ENCODE data around the gene CSGALNACT2. TPM values are rescaled to one million over a fixed set of nuclear protein-coding genes. Genes with fewer than 3 reads are reported as not detected.

Gene CSGALNACT2
- total RNA-seq, 2 experiments from 2014 or later: 19.3 to 19.5 TPM

DNA sequence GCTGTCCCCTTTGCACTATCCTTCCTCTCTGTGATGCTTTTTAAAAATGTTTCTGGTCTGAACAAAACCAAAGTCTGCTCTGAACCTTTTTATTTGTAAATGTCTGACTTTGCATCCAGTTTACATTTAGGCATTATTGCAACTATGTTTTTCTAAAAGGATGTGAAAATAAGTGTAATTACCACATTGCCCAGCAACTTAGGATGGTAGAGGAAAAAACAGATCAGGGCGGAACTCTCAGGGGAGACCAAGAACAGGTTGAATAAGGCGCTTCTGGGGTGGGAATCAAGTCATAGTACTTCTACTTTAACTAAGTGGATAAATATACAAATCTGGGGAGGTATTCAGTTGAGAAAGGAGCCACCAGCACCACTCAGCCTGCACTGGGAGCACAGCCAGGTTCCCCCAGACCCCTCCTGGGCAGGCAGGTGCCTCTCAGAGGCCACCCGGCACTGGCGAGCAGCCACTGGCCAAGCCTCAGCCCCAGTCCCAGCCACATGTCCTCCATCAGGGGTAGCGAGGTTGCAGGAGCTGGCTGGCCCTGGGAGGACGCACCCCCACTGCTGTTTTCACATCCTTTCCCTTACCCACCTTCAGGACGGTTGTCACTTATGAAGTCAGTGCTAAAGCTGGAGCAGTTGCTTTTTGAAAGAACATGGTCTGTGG is 11.4 kb upstream of the CSGALNACT2 start:
- Mint-ChIP-seq H3K4me1 (peaks cover 26% of the 10 kb centered on the region), H3K36me3 (ENCODE audit: low read depth) (no peaks in the 10 kb centered on the region), H3K4me3 (no peak overlapping the region), H3K27me3 (no peaks in the 10 kb centered on the region), H3K27ac (peak overlapping the region; percentile 5), H3K9me3 (ENCODE audit: low read depth) (no peaks in the 10 kb centered on the region)
- no peak for DNase-seq
- CTCF ChIA-PET: no interaction called here
- POLR2A ChIA-PET: no interaction called here
- intact Hi-C loops (cut with DNase I, micrococcal nuclease): loop anchor here in 1 of 2 experiments (10.0 kb wide), 1 partner anchor 688 kb away; no protein-coding TSS in a partner anchor
- no peak for ATAC-seq

DNA sequence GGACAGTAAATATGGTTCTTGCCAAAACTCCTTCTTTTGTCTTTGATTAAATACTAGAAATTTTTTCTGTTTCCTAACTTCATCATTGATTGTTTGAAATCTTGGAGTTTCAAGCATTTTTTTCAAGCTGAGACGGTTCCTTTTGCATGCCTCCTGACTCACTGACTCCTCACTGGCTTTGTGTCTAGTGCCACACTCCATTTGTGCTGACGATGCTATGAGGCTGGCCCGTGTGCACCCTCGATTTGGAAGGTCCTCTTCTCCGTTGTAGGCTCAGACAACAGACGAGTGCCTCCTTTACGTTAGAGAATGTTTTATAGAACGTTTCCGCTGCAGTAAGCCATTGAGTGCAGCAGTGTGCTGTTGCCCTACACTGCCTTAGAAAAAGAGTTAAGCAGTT is 10.8 kb upstream of the CSGALNACT2 start:
- Mint-ChIP-seq H3K4me3 (no peak overlapping the region), H3K36me3 (ENCODE audit: low read depth) (no peaks in the 10 kb centered on the region), H3K27ac (no peak overlapping the region), H3K4me1 (peaks cover 25% of the 10 kb centered on the region), H3K27me3 (no peaks in the 10 kb centered on the region), H3K9me3 (ENCODE audit: low read depth) (no peaks in the 10 kb centered on the region)
- ChIA-PET CTCF (no interaction called here), POLR2A (no interaction called here)
- intact Hi-C loops (cut with DNase I, micrococcal nuclease): loop anchor here in 1 of 2 experiments (10.0 kb wide), 1 partner anchor 687 kb away; no protein-coding TSS in a partner anchor
- no peak for DNase-seq
- no peak for ATAC-seq

DNA sequence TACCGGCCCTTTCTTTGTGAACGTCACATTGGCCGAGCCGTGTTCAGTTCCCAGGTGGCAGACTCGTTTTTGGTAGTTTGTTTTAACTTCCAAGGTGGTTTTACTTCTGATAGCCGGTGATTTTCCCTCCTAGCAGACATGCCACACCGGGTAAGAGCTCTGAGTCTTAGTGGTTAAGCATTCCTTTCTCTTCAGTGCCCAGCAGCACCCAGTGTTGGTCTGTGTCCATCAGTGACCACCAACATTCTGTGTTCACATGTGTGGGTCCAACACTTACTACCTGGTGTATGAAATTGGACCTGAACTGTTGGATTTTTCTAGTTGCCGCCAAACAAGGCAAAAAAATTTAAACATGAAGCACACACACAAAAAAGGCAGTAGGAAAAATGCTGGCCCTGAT is 9.9 kb upstream of the CSGALNACT2 start:
- no peaks in the 10 kb centered on the region for H3K27me3 Mint-ChIP-seq
- no peaks in the 10 kb centered on the region for H3K9me3 Mint-ChIP-seq (ENCODE audit: low read depth)
- ATAC-seq (no peak), DNase-seq (no peak)
- CTCF ChIA-PET: no interaction called here
- peak overlapping the region; percentile 51 for H3K27ac Mint-ChIP-seq
- intact Hi-C loops (cut with DNase I, micrococcal nuclease): loop anchor here in 1 of 2 experiments (10.0 kb wide), 1 partner anchor 686 kb away; no protein-coding TSS in a partner anchor
- no peaks in the 10 kb centered on the region for H3K36me3 Mint-ChIP-seq (ENCODE audit: low read depth)
- no peak overlapping the region for H3K4me3 Mint-ChIP-seq
- H3K4me1 Mint-ChIP-seq: peaks cover 25% of the 10 kb centered on the region
- POLR2A ChIA-PET: no interaction called here

DNA sequence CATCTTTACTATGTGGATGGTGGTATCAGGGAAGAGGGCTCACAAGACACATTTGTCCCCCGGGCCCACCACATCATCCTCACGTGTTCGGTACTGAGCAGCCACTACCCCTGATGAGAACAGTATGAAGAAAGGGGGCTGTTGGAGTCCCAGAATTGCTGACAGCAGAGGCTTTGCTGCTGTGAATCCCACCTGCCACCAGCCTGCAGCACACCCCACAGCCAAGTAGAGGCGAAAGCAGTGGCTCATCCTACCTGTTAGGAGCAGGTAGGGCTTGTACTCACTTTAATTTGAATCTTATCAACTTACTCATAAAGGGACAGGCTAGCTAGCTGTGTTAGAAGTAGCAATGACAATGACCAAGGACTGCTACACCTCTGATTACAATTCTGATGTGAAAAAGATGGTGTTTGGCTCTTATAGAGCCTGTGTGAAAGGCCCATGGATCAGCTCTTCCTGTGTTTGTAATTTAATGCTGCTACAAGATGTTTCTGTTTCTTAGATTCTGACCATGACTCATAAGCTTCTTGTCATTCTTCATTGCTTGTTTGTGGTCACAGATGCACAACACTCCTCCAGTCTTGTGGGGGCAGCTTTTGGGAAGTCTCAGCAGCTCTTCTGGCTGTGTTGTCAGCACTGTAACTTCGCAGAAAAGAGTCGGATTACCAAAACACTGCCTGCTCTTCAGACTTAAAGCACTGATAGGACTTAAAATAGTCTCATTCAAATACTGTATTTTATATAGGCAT is 9.1 kb upstream of the CSGALNACT2 start:
- Mint-ChIP-seq H3K36me3 (ENCODE audit: low read depth) (no peaks in the 10 kb centered on the region), H3K4me1 (peaks cover 25% of the 10 kb centered on the region), H3K4me3 (no peak overlapping the region), H3K9me3 (ENCODE audit: low read depth) (no peaks in the 10 kb centered on the region), H3K27me3 (no peaks in the 10 kb centered on the region), H3K27ac (peak overlapping the region; percentile 73)
- CTCF ChIA-PET: interaction anchor here (0.9 kb wide), 1 partner anchor 10 kb away, joined by 3 read pairs; the partner anchor contains the start of gene CSGALNACT2
- intact Hi-C loops (cut with DNase I, micrococcal nuclease): loop anchor here (1.0 to 10.0 kb wide), 3 partner anchors 8 to 686 kb away; partner anchors contain the start of gene CSGALNACT2 (in 1 of the 2)
- DNase-seq (peak; percentile 67), ATAC-seq (peak; percentile 89)
- POLR2A ChIA-PET: interaction anchor here (0.6 to 1.2 kb wide), 3 partner anchors 9 to 62 kb away, joined by 3 to 14 read pairs (median 7); partner anchors contain the start of gene CSGALNACT2

DNA sequence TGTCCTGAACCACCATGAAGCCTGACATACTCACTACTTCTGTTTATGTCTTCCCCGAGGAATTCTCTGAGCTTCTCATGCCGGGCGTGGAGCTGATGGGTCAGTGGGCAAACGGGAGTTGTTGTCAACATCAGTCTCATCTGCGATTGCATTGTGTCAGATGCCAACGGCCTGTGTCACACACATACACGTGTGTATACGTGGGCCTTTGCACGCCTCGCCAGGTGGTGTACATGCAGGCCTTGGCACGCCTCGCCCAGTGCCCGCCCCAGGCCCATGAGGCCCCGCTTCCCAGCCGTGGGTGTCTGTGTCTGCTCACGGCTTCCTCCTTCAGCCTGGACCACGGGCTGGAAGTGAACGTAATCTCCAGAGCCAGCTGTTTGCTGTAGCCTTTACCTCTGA is 7.5 kb upstream of the CSGALNACT2 start:
- ChIA-PET POLR2A (no interaction called here), CTCF (no interaction called here)
- no peaks in the 10 kb centered on the region for H3K36me3 Mint-ChIP-seq (ENCODE audit: low read depth)
- no peaks in the 10 kb centered on the region for H3K9me3 Mint-ChIP-seq (ENCODE audit: low read depth)
- DNase-seq (no peak), ATAC-seq (no peak)
- intact Hi-C loops (cut with DNase I, micrococcal nuclease): loop anchor here in 1 of 2 experiments (10.0 kb wide), 2 partner anchors 154 to 496 kb away; partner anchors contain the start of gene ZNF33B
- peaks cover 25% of the 10 kb centered on the region for H3K4me1 Mint-ChIP-seq
- no peaks in the 10 kb centered on the region for H3K27me3 Mint-ChIP-seq
- H3K4me3 Mint-ChIP-seq: no peak overlapping the region
- H3K27ac Mint-ChIP-seq: no peak overlapping the region

DNA sequence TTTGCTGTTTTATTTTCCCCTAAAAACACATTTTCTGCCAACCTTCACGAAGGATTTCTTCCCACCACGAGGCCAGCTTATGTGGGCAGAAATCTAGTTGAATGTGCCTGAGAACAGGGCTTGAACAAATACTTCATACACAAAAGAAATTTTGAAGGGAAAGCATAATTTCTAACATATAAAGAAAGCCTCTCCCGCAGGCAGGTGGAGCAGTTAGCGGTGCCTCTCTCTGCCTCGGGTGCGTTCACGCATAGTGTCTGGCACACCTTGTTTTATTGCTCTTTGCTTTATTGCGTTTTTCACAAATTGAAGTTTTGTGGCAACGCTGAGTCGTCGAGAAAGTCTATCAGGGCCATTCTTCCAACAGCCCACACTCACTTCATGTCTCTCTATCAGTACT is 7.0 kb upstream of the CSGALNACT2 start:
- intact Hi-C loops (cut with DNase I, micrococcal nuclease): loop anchor here in 1 of 2 experiments (10.0 kb wide), 2 partner anchors 154 to 496 kb away; partner anchors contain the start of gene ZNF33B
- Mint-ChIP-seq H3K9me3 (ENCODE audit: low read depth) (no peaks in the 10 kb centered on the region), H3K4me1 (peaks cover 29% of the 10 kb centered on the region), H3K27me3 (no peaks in the 10 kb centered on the region), H3K4me3 (no peak overlapping the region), H3K27ac (no peak overlapping the region), H3K36me3 (ENCODE audit: low read depth) (peaks cover 3% of the 10 kb centered on the region)
- POLR2A ChIA-PET: no interaction called here
- CTCF ChIA-PET: no interaction called here
- no peak for ATAC-seq
- DNase-seq: no peak

DNA sequence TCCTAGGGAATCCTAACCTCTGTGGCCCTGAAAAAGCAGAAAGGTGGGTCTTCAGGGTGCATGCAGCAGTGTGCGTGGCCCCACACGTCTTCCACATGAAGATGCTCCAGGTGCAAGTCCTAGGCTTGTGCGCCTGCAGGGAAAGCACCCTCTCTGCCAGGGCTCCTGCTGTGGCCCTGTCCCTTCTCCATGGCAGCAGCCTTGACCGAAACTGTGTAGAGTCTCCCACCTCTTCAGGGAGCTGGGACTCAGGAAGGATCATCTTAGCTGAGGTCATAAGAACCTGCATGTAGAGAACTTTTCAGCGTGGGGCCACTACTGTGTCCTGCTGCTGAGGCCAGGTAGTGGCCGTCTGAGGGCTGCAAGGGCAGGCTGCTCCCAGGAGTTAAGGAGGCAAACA is 6.3 kb upstream of the CSGALNACT2 start:
- POLR2A ChIA-PET: no interaction called here
- no peaks in the 10 kb centered on the region for H3K27me3 Mint-ChIP-seq
- DNase-seq (no peak), ATAC-seq (no peak)
- H3K27ac Mint-ChIP-seq: no peak overlapping the region
- H3K4me3 Mint-ChIP-seq: no peak overlapping the region
- CTCF ChIA-PET: no interaction called here
- peaks cover 31% of the 10 kb centered on the region for H3K4me1 Mint-ChIP-seq
- peaks cover 6% of the 10 kb centered on the region for H3K36me3 Mint-ChIP-seq (ENCODE audit: low read depth)
- no peaks in the 10 kb centered on the region for H3K9me3 Mint-ChIP-seq (ENCODE audit: low read depth)
- intact Hi-C loops (cut with DNase I, micrococcal nuclease): loop anchor here in 1 of 2 experiments (10.0 kb wide), 2 partner anchors 153 to 497 kb away; partner anchors contain the start of gene ZNF33B

DNA sequence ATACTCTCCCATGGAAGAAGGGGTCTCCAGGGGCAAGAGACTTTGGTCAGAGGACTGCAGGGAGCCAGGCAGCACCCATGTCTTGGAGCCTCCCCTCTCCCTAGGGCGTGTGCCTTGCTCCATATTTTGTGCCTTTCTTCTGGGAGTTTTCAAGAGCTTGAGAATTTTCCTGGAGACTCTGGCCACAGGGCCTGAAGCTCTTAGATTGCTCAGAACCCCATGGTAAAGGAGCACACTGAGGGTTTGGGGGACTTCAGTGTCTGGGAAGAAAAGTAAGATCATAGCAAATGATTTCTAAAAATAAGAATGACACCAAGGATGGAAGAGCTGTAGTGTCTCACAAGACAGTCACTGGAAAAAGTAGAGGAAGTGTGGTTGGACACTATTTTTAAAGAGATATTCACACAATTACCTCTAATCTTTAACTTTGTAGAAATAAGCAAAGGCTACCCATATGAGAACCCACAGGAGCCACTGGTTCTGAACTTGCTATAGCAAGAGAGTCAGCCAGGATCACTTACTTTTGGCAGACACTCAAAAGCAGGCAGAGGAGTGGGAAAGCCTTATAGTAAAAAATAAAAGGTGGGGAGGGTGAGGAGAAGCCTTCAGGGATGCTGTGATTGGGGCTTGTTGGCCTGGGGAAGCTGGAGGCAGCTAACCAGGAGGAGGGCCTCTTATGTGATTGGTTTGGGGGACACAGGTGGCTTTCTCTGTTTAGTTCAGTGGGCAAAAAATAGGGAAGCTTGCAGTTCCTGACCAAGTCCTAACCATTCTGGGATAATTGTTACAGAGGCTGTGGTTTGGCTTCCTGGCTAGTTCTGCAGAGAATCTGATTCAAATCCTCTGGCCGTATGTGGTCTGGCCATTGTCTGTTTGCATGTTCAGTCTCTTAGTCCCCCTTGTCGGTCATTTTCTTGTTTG is 5.1 kb upstream of the CSGALNACT2 start:
- ATAC-seq (no peak), DNase-seq (no peak)
- POLR2A ChIA-PET: interaction anchor here (0.6 kb wide), 1 partner anchor 271 kb away, joined by 3 read pairs; no protein-coding TSS in a partner anchor
- CTCF ChIA-PET: interaction anchor here (0.5 to 1.0 kb wide), 3 partner anchors 9 to 222 kb away, joined by 3 read pairs; no protein-coding TSS in a partner anchor
- H3K9me3 Mint-ChIP-seq (ENCODE audit: low read depth): no peaks in the 10 kb centered on the region
- H3K27ac Mint-ChIP-seq: peak overlapping the region; percentile 42
- peaks cover 23% of the 10 kb centered on the region for H3K4me1 Mint-ChIP-seq
- no peak overlapping the region for H3K4me3 Mint-ChIP-seq
- intact Hi-C loops (cut with DNase I, micrococcal nuclease): loop anchor here in 1 of 2 experiments (10.0 kb wide), 2 partner anchors 152 to 498 kb away; partner anchors contain the start of gene ZNF33B
- H3K36me3 Mint-ChIP-seq (ENCODE audit: low read depth): peaks cover 6% of the 10 kb centered on the region
- no peaks in the 10 kb centered on the region for H3K27me3 Mint-ChIP-seq

DNA sequence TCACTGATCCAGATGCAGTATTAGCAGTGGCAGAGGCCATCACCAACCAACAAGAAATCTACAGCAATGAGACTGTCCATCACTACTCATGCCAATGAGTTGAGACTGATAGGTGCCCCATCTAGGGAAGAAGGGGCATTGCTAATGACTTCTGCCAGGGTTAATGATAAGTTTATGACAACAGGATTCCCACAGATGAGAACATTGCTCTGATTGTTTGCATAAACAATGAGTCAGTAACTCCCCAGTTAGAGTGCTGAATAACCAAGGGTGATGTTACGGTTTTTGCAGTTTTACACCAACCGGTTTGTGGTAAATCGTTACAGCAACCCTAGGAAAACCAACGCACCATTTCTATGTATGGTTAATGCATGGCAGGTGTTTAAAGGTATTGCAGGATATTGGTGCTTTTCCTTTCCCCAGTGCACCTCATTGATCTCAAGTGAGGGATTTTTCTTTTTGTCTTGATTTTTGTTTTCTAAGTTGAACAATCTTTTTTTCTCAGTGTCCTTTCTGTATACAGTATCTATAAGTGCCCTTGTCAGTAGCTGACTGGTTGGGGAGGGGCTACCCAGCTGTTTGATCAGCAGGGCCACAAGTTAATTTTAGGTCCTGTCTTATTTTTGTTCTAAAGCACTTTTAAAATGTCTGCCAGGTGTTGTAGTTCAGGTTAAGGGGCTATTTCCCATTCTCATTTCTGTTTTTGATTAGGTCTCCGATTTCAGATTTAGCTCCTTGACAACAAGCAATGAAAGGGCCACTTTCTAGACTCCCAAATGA is 3.9 kb upstream of the CSGALNACT2 start:
- H3K36me3 Mint-ChIP-seq (ENCODE audit: low read depth): peaks cover 12% of the 10 kb centered on the region
- ChIA-PET CTCF (interaction anchor here (0.7 kb wide), 1 partner anchor 315 kb away, joined by 3 read pairs; no protein-coding TSS in a partner anchor), POLR2A (no interaction called here)
- H3K4me3 Mint-ChIP-seq: no peak overlapping the region
- intact Hi-C loops (cut with DNase I, micrococcal nuclease): loop anchor here in 1 of 2 experiments (10.0 kb wide), 2 partner anchors 150 to 500 kb away; partner anchors contain the start of gene ZNF33B
- H3K27me3 Mint-ChIP-seq: no peaks in the 10 kb centered on the region
- H3K9me3 Mint-ChIP-seq (ENCODE audit: low read depth): no peaks in the 10 kb centered on the region
- ATAC-seq: no peak
- H3K4me1 Mint-ChIP-seq: peaks cover 21% of the 10 kb centered on the region
- no peak overlapping the region for H3K27ac Mint-ChIP-seq
- no peak for DNase-seq

DNA sequence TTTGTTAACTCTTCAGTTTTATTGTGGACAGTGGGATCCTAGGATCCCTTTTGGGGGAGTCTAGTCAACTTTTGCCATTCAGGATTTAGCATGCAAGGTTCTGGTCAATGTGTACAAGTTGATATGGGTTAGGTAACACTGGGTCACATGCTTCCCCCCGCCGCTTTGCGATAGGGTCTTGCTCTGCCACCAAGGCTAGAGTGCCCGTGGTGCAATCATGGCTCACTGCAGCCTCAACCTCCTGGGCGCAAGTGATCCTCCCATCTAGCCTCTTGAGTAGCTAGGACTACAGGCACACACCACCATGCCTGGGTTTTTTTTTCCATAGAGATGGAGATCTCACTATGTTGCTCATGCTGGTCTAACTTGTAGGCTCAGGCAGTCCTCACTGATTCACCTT is 3.2 kb upstream of the CSGALNACT2 start:
- Mint-ChIP-seq H3K27me3 (no peaks in the 10 kb centered on the region), H3K9me3 (ENCODE audit: low read depth) (no peaks in the 10 kb centered on the region), H3K27ac (no peak overlapping the region), H3K36me3 (ENCODE audit: low read depth) (peaks cover 13% of the 10 kb centered on the region), H3K4me1 (peaks cover 25% of the 10 kb centered on the region), H3K4me3 (no peak overlapping the region)
- ATAC-seq (no peak), DNase-seq (no peak)
- CTCF ChIA-PET: interaction anchor here (0.7 kb wide), 2 partner anchors 19 to 314 kb away, joined by 3 to 8 read pairs; no protein-coding TSS in a partner anchor
- intact Hi-C loops (cut with DNase I, micrococcal nuclease): loop anchor here (5.0 to 10.0 kb wide), 6 partner anchors 67 to 500 kb away; partner anchors contain the start of genes ZNF33B (in 1 of the 2) and ZNF487 (in 1 of the 2)
- POLR2A ChIA-PET: no interaction called here
